HEK293 (cell line): ENCODE results near the gene SMS.

Source experiments
- CTCF ChIP-seq: fragments of 450-650 bp; formaldehyde crosslinking; IDR thresholded peaks from 2 replicates; pipeline ENCODE4 v1.5.1; 2016; ENCODE audit warnings: missing biosample characterization, missing genetic modification characterization
- PRDM1 ChIP-seq: fragments of 450-650 bp; formaldehyde crosslinking; IDR thresholded peaks from 2 replicates; pipeline ENCODE4; 2016; ENCODE audit warnings: missing biosample characterization, missing genetic modification characterization
- REST ChIP-seq: fragments of 450-650 bp; formaldehyde crosslinking; IDR thresholded peaks from 2 replicates; pipeline ENCODE4 v1.5.1; 2016; ENCODE audit warnings: missing biosample characterization, missing genetic modification characterization
- TSHZ1 ChIP-seq: fragments of 450-650 bp; formaldehyde crosslinking; IDR thresholded peaks from 2 replicates; pipeline ENCODE4 v1.5.1; 2016; ENCODE audit warnings: missing biosample characterization, missing genetic modification characterization, borderline replicate concordance
- ZBTB49 ChIP-seq: fragments of 450-650 bp; formaldehyde crosslinking; IDR thresholded peaks from 2 replicates; pipeline ENCODE4 v1.5.1; 2016; ENCODE audit warnings: missing biosample characterization, missing genetic modification characterization, low read depth
- ZBTB8A ChIP-seq: fragments of 450-650 bp; formaldehyde crosslinking; IDR thresholded peaks from 2 replicates; pipeline ENCODE4 v1.5.1; 2016; ENCODE audit warnings: missing biosample characterization, missing genetic modification characterization
- ZNF114 ChIP-seq: fragments of 450-650 bp; formaldehyde crosslinking; IDR thresholded peaks from 2 replicates; pipeline ENCODE4 v1.5.0; 2017; ENCODE audit warnings: missing biosample characterization, missing genetic modification characterization
- ZNF221 ChIP-seq: fragments of 450-650 bp; formaldehyde crosslinking; IDR thresholded peaks from 2 replicates; pipeline ENCODE4 v1.5.1; 2017; ENCODE audit warnings: missing biosample characterization, missing genetic modification characterization, borderline replicate concordance
- ZNF274 ChIP-seq, 2 experiments: fragments of 200-500 bp in 1 of 2; fragments of 450-650 bp in 1 of 2; sonication (Bioruptor generic) in 1 of 2; formaldehyde crosslinking in 1 of 2; IDR thresholded peaks; 2 replicates each; pipeline versions ENCODE4 v1.5.1 to v1.6.1; 2014 to 2016; ENCODE audit warnings: borderline replicate concordance in 1 of 2, inconsistent platforms in 1 of 2, low read length in 1 of 2, missing biosample characterization in 1 of 2, missing genetic modification characterization in 1 of 2
- ZNF350 ChIP-seq: fragments of 450-650 bp; formaldehyde crosslinking; IDR thresholded peaks from 2 replicates; pipeline ENCODE4 v1.5.0; 2017; ENCODE audit warnings: missing biosample characterization, mild to moderate bottlenecking, missing genetic modification characterization
- ZNF704 ChIP-seq: fragments of 450-650 bp; formaldehyde crosslinking; IDR thresholded peaks from 2 replicates; pipeline ENCODE4 v1.5.1; 2016; ENCODE audit warnings: missing biosample characterization, missing genetic modification characterization
- ZNF785 ChIP-seq: fragments of 450-650 bp; formaldehyde crosslinking; IDR thresholded peaks from 2 replicates; pipeline ENCODE4 v1.5.1; 2016; ENCODE audit warnings: missing biosample characterization, missing genetic modification characterization
- ZSCAN30 ChIP-seq: fragments of 450-650 bp; IDR thresholded peaks from 2 replicates; pipeline ENCODE4 v1.5.1; 2018; ENCODE audit warnings: missing biosample characterization, mild to moderate bottlenecking, missing genetic modification characterization, moderate library complexity

- TF ChIP-seq CTCF (tag by site-specific recombination) (no peak), ZNF785 (tag by site-specific recombination) (no peak), TSHZ1 (tag by site-specific recombination) (no peak), ZNF704 (tag by site-specific recombination) (no peak), ZSCAN30 (tag by site-specific recombination) (no peak), ZNF114 (tag by site-specific recombination) (no peak), ZBTB8A (tag by site-specific recombination) (no peak), ZNF274 (IDR thresholded peaks at IDR 0.05; ENCODE audit: low read length) (no peak), ZNF274 (tag by site-specific recombination; IDR thresholded peaks at IDR 0.05; ENCODE audit: borderline replicate concordance) (no peak), ZNF350 (no peak), PRDM1 (tag by site-specific recombination) (no peak), REST (no peak), ZNF221 (no peak), ZBTB49 (tag by site-specific recombination) (no peak)
These were observed 27.8 kb downstream of the SMS start for GRCh38 chrX:21968333-21968732.
